Progenitor cell of endocrine pancreas (in vitro differentiated cells): ENCODE measurements around the gene PAFAH1B2. TPM values are rescaled to one million over a fixed set of nuclear protein-coding genes. Genes with fewer than 3 reads are reported as not detected.

Source experiments
- DNase-seq: peaks from one replicate; pipeline ENCODE4 v3.0.0; 2021; ENCODE audit warnings: low spot score; ENCODE audit not compliant: unreplicated experiment
- H3K27ac Mint-ChIP-seq: 2 replicates; pipeline ENCODE4 v1.8.0; 2021; ENCODE audit warnings: mild to moderate bottlenecking, moderate library complexity, mixed read lengths
- H3K27me3 Mint-ChIP-seq: 2 replicates; pipeline ENCODE4 v1.8.0; 2021; ENCODE audit warnings: mixed read lengths
- H3K36me3 Mint-ChIP-seq: 2 replicates; pipeline ENCODE4 v1.8.0; 2022; ENCODE audit warnings: mixed read lengths; ENCODE audit not compliant: insufficient read depth
- H3K4me1 Mint-ChIP-seq: 2 replicates; pipeline ENCODE4 v1.8.0; 2021; ENCODE audit warnings: low read depth, mixed read lengths
- H3K4me3 Mint-ChIP-seq: 2 replicates; pipeline ENCODE4 v1.8.0; 2021; ENCODE audit warnings: low read depth, mild to moderate bottlenecking, moderate library complexity, mixed read lengths
- H3K9me3 Mint-ChIP-seq: 2 replicates; pipeline ENCODE4 v1.8.0; 2021; ENCODE audit warnings: low read depth, mixed read lengths
- total RNA-seq: library from RNA; stranded (reverse); gene quantifications from 2 replicates; pipeline ENCODE4 v1.2.1, GENCODE V29; 2021
- TF ChIP-seq, protein P1 (sequence below): fragments of 200-600 bp; sonication (generic); IDR thresholded peaks from one replicate; pipeline ENCODE4 v1.5.0; 2021; ENCODE audit warnings: antibody characterized with exemption, mild to moderate bottlenecking; ENCODE audit not compliant: unreplicated experiment

The PAFAH1B2 gene
- total RNA-seq, 1 donor from 2014 or later = 121 TPM

DNA sequence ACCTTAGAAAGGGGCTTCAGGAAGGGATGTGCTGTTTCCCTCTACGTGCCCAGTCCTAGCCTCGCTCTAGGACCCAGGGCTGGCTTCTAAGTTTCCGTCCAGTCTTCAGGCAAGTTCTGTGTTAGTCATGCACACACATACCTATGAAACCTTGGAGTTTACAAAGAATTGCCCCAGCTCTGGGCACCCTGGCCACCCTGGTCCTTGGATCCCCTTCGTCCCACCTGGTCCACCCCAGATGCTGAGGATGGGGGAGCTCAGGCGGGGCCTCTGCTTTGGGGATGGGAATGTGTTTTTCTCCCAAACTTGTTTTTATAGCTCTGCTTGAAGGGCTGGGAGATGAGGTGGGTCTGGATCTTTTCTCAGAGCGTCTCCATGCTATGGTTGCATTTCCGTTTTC lies 52.9 kb downstream of the PAFAH1B2 start:
- H3K27me3 Mint-ChIP-seq = peaks cover 18% of the 10 kb centered on the region
- no peaks in the 10 kb centered on the region for H3K9me3 Mint-ChIP-seq
- peaks cover 3% of the 10 kb centered on the region for H3K4me1 Mint-ChIP-seq
- peaks cover 6% of the 10 kb centered on the region for H3K36me3 Mint-ChIP-seq
- H3K4me3 Mint-ChIP-seq = no peak overlapping the region
- H3K27ac Mint-ChIP-seq = no peak overlapping the region
- TF ChIP-seq, protein P1, sequence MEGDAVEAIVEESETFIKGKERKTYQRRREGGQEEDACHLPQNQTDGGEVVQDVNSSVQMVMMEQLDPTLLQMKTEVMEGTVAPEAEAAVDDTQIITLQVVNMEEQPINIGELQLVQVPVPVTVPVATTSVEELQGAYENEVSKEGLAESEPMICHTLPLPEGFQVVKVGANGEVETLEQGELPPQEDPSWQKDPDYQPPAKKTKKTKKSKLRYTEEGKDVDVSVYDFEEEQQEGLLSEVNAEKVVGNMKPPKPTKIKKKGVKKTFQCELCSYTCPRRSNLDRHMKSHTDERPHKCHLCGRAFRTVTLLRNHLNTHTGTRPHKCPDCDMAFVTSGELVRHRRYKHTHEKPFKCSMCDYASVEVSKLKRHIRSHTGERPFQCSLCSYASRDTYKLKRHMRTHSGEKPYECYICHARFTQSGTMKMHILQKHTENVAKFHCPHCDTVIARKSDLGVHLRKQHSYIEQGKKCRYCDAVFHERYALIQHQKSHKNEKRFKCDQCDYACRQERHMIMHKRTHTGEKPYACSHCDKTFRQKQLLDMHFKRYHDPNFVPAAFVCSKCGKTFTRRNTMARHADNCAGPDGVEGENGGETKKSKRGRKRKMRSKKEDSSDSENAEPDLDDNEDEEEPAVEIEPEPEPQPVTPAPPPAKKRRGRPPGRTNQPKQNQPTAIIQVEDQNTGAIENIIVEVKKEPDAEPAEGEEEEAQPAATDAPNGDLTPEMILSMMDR = no peak
- no peak for DNase-seq

DNA sequence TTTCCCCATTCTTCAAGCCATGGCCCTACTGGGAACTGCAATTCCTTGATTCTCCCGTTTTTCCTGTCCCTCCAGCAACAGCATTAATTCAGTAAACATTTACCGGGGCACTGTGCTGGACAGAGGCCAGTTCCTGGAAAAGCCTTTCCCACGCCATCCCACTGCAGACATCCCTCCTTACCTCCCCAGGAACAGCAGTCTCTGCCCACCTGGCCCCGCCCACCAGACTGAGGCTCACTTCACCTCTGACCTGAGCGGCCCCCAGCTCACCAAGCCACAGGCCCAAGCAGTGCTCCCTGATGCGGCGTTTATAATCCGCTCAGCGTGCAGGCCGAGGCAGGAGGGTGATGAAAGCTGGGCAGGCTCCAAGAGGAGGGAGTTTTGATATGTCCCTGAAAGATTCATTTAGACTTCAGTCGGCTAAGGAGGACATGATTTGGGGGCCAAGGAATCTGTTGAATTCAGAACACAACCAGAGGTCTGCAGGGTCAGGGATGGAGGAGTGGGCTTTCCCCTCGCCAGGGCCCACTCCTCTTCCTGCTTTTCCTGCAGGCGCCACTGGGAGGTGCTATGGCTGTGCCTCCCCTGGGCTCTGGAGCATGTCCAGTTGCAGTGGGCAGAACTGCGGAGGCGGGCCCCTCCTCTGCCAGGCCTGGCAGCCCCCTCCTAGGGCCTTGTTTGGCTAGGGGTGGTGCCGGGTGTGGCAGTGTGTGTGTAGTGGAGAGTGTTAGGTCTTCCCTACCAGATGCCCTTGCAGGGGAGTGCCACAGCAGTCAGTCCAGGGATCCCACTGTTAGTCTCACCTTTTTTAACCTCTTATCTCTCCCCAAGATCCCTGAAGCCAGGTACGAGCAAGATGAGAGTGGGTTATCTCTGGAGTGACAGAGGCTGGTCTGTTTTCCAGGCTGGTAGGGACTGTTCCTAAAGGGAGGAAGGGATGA lies 53.7 kb downstream of the PAFAH1B2 start:
- TF ChIP-seq, protein P1 = peak; percentile 55
- no peak overlapping the region for H3K4me3 Mint-ChIP-seq
- no peak for DNase-seq
- H3K4me1 Mint-ChIP-seq = peaks cover 3% of the 10 kb centered on the region
- peaks cover 6% of the 10 kb centered on the region for H3K36me3 Mint-ChIP-seq
- H3K27ac Mint-ChIP-seq = no peak overlapping the region
- H3K9me3 Mint-ChIP-seq = no peaks in the 10 kb centered on the region
- H3K27me3 Mint-ChIP-seq = peaks cover 18% of the 10 kb centered on the region

DNA sequence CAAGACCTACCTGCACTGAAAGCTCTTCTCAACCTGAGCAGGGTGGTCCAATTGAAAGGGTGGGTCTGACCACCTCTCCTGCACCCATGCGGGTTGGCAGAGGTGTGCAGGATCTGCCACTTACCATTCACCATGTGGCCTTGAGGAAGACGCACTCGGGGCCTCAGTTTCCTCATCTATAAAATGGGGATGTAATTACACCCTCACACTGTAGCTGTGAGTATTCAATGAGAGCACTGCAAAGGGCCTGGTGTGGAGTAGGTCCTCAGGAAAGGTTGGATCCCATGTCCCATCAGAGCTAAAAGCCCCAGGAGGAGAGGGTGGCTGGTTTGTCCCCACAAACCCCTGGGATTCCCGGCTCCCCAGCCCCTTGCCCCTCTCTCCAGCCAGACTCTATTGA lies 54.5 kb downstream of the PAFAH1B2 start:
- DNase-seq = no peak
- no peak overlapping the region for H3K4me3 Mint-ChIP-seq
- peaks cover 3% of the 10 kb centered on the region for H3K4me1 Mint-ChIP-seq
- TF ChIP-seq, protein P1 = no peak
- H3K27me3 Mint-ChIP-seq = peaks cover 18% of the 10 kb centered on the region
- H3K9me3 Mint-ChIP-seq = no peaks in the 10 kb centered on the region
- H3K36me3 Mint-ChIP-seq = peaks cover 6% of the 10 kb centered on the region
- no peak overlapping the region for H3K27ac Mint-ChIP-seq

DNA sequence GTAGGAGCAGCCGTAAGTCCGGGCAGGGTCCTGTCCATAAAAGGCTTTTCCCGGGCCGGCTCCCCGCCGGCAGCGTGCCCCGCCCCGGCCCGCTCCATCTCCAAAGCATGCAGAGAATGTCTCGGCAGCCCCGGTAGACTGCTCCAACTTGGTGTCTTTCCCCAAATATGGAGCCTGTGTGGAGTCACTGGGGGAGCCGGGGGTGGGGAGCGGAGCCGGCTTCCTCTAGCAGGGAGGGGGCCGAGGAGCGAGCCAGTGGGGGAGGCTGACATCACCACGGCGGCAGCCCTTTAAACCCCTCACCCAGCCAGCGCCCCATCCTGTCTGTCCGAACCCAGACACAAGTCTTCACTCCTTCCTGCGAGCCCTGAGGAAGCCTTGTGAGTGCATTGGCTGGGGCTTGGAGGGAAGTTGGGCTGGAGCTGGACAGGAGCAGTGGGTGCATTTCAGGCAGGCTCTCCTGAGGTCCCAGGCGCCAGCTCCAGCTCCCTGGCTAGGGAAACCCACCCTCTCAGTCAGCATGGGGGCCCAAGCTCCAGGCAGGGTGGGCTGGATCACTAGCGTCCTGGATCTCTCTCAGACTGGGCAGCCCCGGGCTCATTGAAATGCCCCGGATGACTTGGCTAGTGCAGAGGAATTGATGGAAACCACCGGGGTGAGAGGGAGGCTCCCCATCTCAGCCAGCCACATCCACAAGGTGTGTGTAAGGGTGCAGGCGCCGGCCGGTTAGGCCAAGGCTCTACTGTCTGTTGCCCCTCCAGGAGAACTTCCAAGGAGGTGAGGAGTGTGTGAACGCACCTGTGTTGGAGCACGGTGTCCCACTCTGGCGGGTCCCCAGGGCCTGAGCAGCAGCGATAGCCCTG lies 55.2 kb downstream of the PAFAH1B2 start, which contains the start of gene TAGLN:
Gene TAGLN, plus strand, starts transcription at position 318 of the 863 bp plus-strand sequence. CDS start 3,644 bp downstream, outside the sequence.
- H3K27ac Mint-ChIP-seq = no peak within 1 kb of the TSS
- TF ChIP-seq, protein P1 = no peak
- peak within 1 kb of the TSS; percentile 29 for H3K4me3 Mint-ChIP-seq
- DNase-seq = no peak
- no peaks in the 10 kb centered on the region for H3K9me3 Mint-ChIP-seq
- peaks cover 3% of the 10 kb centered on the region for H3K4me1 Mint-ChIP-seq
- H3K27me3 Mint-ChIP-seq = peaks cover 18% of the 10 kb centered on the region
- peaks cover 6% of the 10 kb centered on the region for H3K36me3 Mint-ChIP-seq
